ENCODE results near the gene ZEB2. TPM values are rescaled to one million over a fixed set of nuclear protein-coding genes. Genes with fewer than 3 reads are reported as not detected.

The ZEB2 gene
- total RNA-seq, 1 donor from 2014 or later = 0.26 TPM

DNA sequence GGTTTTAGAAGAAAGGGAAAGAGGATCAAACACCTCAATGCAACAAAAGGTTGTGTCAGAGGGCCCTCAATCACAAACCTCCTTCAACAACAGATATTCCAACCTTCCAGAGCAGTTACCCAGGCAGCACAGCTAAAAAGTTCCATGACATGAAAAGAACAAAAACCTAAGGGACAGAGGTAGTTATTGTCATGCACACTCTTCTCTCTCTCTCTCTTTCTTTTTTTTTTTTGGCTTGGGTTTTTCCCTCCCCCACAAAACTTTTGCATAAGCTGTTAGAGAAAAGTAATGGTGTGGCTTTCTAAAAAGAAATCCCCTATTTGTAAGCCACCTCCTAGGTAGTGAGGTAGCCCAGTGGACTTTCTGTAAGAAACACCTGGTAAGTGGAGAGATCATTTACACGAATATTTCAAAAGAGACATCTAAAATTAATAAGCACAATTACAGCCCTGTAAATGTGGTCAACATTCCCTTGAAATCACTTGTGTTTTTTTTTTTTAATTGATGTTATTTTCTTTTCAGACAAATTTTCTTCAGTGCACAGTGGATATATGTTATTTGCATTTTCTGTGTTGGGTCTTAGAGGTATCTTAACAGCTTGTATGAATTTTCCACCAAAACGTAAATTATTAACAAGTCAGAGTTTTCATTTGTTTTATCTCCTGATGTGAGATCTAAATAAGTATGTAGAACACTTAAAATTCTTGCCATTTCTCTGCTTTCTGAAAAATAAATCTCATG is 48.4 kb downstream of the ZEB2 start:
- TF ChIP-seq, protein P1, sequence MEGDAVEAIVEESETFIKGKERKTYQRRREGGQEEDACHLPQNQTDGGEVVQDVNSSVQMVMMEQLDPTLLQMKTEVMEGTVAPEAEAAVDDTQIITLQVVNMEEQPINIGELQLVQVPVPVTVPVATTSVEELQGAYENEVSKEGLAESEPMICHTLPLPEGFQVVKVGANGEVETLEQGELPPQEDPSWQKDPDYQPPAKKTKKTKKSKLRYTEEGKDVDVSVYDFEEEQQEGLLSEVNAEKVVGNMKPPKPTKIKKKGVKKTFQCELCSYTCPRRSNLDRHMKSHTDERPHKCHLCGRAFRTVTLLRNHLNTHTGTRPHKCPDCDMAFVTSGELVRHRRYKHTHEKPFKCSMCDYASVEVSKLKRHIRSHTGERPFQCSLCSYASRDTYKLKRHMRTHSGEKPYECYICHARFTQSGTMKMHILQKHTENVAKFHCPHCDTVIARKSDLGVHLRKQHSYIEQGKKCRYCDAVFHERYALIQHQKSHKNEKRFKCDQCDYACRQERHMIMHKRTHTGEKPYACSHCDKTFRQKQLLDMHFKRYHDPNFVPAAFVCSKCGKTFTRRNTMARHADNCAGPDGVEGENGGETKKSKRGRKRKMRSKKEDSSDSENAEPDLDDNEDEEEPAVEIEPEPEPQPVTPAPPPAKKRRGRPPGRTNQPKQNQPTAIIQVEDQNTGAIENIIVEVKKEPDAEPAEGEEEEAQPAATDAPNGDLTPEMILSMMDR (IDR thresholded peaks at IDR 0.05; ENCODE audit: insufficient read depth, low read length, severe bottlenecking) = no peak

GRCh38 chr2:144470816-144471215 is 49.1 kb downstream of the ZEB2 start:
- FAIRE-seq = no peak
- no peak for DNase-seq (ENCODE audit: low read depth)
- no peaks in the 10 kb centered on the region for H3K27me3 ChIP-seq (ENCODE audit: control insufficient read depth, insufficient read depth, low read length)
- TF ChIP-seq, protein P1 (IDR thresholded peaks at IDR 0.05; ENCODE audit: insufficient read depth, low read length, severe bottlenecking) = no peak
- no peaks in the 10 kb centered on the region for H3K36me3 ChIP-seq (ENCODE audit: control insufficient read depth, insufficient read depth, low read length)
- H3K4me3 ChIP-seq (ENCODE audit: low read depth, low read length) = no peak overlapping the region

More for the DNA sequence above, 48.4 kb downstream of the ZEB2 start:
- DNase-seq (ENCODE audit: low read depth) (no peak), FAIRE-seq (no peak)
- no peak overlapping the region for H3K4me3 ChIP-seq (ENCODE audit: low read depth, low read length)
- no peaks in the 10 kb centered on the region for H3K27me3 ChIP-seq (ENCODE audit: control insufficient read depth, insufficient read depth, low read length)
- no peaks in the 10 kb centered on the region for H3K36me3 ChIP-seq (ENCODE audit: control insufficient read depth, insufficient read depth, low read length)

GRCh38 chr2:144470334-144470733 is 49.6 kb downstream of the ZEB2 start:
- H3K4me3 ChIP-seq (ENCODE audit: low read depth, low read length) = no peak overlapping the region
- TF ChIP-seq, protein P1 (IDR thresholded peaks at IDR 0.05; ENCODE audit: insufficient read depth, low read length, severe bottlenecking) = no peak
- FAIRE-seq = no peak
- no peaks in the 10 kb centered on the region for H3K36me3 ChIP-seq (ENCODE audit: control insufficient read depth, insufficient read depth, low read length)
- DNase-seq (ENCODE audit: low read depth) = no peak
- no peaks in the 10 kb centered on the region for H3K27me3 ChIP-seq (ENCODE audit: control insufficient read depth, insufficient read depth, low read length)

- H3K36me3 ChIP-seq (ENCODE audit: control insufficient read depth, insufficient read depth, low read length) = no peaks in the 10 kb centered on the region
- H3K4me3 ChIP-seq (ENCODE audit: low read depth, low read length) = no peak overlapping the region
- TF ChIP-seq, protein P1 (IDR thresholded peaks at IDR 0.05; ENCODE audit: insufficient read depth, low read length, severe bottlenecking) = no peak
- no peak for FAIRE-seq
- DNase-seq (ENCODE audit: low read depth) = no peak
- no peaks in the 10 kb centered on the region for H3K27me3 ChIP-seq (ENCODE audit: control insufficient read depth, insufficient read depth, low read length)
Observed at GRCh38 chr2:144469798-144470197, 50.1 kb downstream of the ZEB2 start.

- TF ChIP-seq, protein P1 (IDR thresholded peaks at IDR 0.05; ENCODE audit: insufficient read depth, low read length, severe bottlenecking) = no peak
- no peaks in the 10 kb centered on the region for H3K27me3 ChIP-seq (ENCODE audit: control insufficient read depth, insufficient read depth, low read length)
- H3K4me3 ChIP-seq (ENCODE audit: low read depth, low read length) = no peak overlapping the region
- FAIRE-seq (no peak), DNase-seq (ENCODE audit: low read depth) (no peak)
- no peaks in the 10 kb centered on the region for H3K36me3 ChIP-seq (ENCODE audit: control insufficient read depth, insufficient read depth, low read length)
Observed at GRCh38 chr2:144468823-144469595, 50.9 kb downstream of the ZEB2 start.

Measured in bronchial epithelial cell (primary cell).